Neutrophil (primary cell): Measurements from ENCODE around the gene GRK4.

Experiments used
- H3K27ac ChIP-seq: fragments of 200-600 bp; sonication (generic); 2 replicates; pipeline ENCODE4 v1.5.1; 2016; ENCODE audit warnings: mild to moderate bottlenecking, moderate library complexity
- H3K27me3 ChIP-seq: fragments of 200-600 bp; sonication (generic); 2 replicates; pipeline ENCODE4 v1.6.0; 2016; ENCODE audit warnings: mild to moderate bottlenecking
- H3K36me3 ChIP-seq: fragments of 200-600 bp; sonication (generic); 2 replicates; pipeline ENCODE4 v1.5.1; 2017
- H3K4me1 ChIP-seq, 2 experiments: fragments of 200-600 bp in 1 of 2; sonication (generic) in 1 of 2; 1 replicate in 1 of 2; 2 replicates in 1 of 2; pipeline versions ENCODE4 v1.5.1 to v1.6.1; 2013 to 2016; ENCODE audit warnings: low read depth in 1 of 2, low read length in 1 of 2, mild to moderate bottlenecking in 1 of 2, moderate library complexity in 1 of 2; ENCODE audit not compliant: control insufficient read depth in 1 of 2, insufficient read depth in 1 of 2
- H3K4me3 ChIP-seq, 2 experiments: fragments of 200-600 bp in 1 of 2; sonication (generic) in 1 of 2; 1 replicate in 1 of 2; 2 replicates in 1 of 2; pipeline ENCODE4 v1.5.1; 2013 to 2016; ENCODE audit warnings: low read depth in 1 of 2, low read length in 1 of 2, mild to moderate bottlenecking in 1 of 2, moderate library complexity in 1 of 2
- H3K9me3 ChIP-seq: fragments of 200-600 bp; sonication (generic); 2 replicates; pipeline ENCODE4 v1.5.1; 2016
- TF ChIP-seq, protein P1 (sequence below): fragments of 200-600 bp; sonication (generic); IDR thresholded peaks from 2 replicates; pipeline ENCODE4 v1.5.1; 2016; ENCODE audit warnings: antibody characterized with exemption

GRK4 gene

DNA sequence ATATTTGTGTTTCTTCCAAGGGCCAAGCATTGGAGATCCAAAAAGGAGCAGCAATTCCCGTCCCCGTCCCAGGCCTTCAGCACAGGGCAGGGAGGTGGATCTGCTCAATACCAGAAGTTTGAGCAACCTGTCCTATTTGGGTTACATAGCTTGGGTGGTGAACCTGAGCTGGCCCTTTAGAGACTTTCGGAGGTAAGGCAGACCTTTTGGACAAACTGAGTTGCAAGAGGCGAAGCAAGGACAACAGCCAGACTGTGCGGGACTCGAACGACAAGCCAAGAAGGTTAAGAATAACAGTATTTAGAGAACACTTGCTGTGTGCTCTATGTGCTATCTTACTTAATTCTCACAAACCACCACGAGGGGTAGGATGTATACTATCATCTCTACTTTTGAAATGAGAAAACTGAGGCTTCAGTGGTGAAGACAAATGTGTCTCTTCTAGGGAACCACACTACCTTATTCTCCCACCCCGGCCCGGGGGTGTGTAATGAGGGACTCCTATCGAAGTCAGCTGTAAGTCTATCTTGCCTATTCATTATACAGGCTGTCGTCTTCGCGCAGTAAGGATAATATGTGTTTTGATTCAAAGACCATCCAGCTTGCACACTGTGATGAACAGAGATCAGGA, 1.4 kb upstream of the GRK4 start:
- peak overlapping the region; percentile 8 for H3K27ac ChIP-seq
- no peaks in the 10 kb centered on the region for H3K36me3 ChIP-seq
- H3K4me3 ChIP-seq, result peak overlapping the region; percentile 91 to 95
- no peaks in the 10 kb centered on the region for H3K9me3 ChIP-seq
- H3K27me3 ChIP-seq, result peaks cover 14% of the 10 kb centered on the region
- peaks cover 24 to 27% of the 10 kb centered on the region in 2 experiments for H3K4me1 ChIP-seq
- TF ChIP-seq, protein P1, sequence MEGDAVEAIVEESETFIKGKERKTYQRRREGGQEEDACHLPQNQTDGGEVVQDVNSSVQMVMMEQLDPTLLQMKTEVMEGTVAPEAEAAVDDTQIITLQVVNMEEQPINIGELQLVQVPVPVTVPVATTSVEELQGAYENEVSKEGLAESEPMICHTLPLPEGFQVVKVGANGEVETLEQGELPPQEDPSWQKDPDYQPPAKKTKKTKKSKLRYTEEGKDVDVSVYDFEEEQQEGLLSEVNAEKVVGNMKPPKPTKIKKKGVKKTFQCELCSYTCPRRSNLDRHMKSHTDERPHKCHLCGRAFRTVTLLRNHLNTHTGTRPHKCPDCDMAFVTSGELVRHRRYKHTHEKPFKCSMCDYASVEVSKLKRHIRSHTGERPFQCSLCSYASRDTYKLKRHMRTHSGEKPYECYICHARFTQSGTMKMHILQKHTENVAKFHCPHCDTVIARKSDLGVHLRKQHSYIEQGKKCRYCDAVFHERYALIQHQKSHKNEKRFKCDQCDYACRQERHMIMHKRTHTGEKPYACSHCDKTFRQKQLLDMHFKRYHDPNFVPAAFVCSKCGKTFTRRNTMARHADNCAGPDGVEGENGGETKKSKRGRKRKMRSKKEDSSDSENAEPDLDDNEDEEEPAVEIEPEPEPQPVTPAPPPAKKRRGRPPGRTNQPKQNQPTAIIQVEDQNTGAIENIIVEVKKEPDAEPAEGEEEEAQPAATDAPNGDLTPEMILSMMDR, result no peak

GRCh38 chr4:2962614-2963174, 677 bp upstream of the GRK4 start:
- TF ChIP-seq, protein P1, result no peak
- Histone ChIP-seq H3K9me3 (no peaks in the 10 kb centered on the region), H3K27me3 (peaks cover 14% of the 10 kb centered on the region), H3K4me3 (peak overlapping the region; percentile 91 to 95), H3K36me3 (no peaks in the 10 kb centered on the region), H3K27ac (peak overlapping the region; percentile 68), H3K4me1 (peaks cover 24 to 27% of the 10 kb centered on the region in 2 experiments)

- Histone ChIP-seq H3K9me3 (no peaks in the 10 kb centered on the region), H3K27me3 (peaks cover 14% of the 10 kb centered on the region), H3K4me3 (peak overlapping the region; percentile 91 to 95), H3K27ac (peak overlapping the region; percentile 68), H3K4me1 (peaks cover 24 to 27% of the 10 kb centered on the region in 2 experiments), H3K36me3 (no peaks in the 10 kb centered on the region)
- TF ChIP-seq, protein P1, result no peak
Measured at GRCh38 chr4:2963966-2964471, 648 bp downstream of the GRK4 start.

DNA sequence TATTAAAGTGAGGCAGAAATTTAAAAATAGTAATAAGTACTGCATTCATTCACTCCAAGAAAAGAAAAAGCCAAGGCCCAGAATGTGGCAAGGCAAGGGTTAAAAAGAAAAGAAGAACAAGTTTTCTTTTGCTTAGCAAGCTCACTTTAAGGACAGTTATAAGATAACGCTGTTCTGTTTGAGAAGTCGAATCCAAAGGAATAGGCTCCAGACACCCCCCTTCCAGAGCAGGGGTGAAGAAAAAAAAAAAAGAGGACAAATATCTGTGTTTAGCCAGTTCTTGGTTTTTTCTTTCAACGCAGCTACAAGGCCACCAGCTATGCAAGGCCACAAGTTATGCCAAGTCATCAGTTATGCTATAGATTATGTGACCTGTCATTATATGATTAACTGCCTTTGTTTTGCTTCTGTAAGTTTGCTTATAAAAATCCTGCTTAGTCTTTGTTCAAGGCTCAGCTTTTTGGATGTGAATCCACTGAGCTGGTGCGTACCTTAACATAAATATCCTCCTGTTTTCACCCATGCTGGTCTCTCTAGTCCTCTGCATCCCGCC, 1.4 kb downstream of the GRK4 start:
- Histone ChIP-seq H3K27me3 (peaks cover 14% of the 10 kb centered on the region), H3K4me3 (no peak overlapping the region), H3K9me3 (no peaks in the 10 kb centered on the region), H3K36me3 (no peaks in the 10 kb centered on the region), H3K27ac (no peak overlapping the region), H3K4me1 (peaks cover 24 to 27% of the 10 kb centered on the region in 2 experiments)
- TF ChIP-seq, protein P1, result no peak

DNA sequence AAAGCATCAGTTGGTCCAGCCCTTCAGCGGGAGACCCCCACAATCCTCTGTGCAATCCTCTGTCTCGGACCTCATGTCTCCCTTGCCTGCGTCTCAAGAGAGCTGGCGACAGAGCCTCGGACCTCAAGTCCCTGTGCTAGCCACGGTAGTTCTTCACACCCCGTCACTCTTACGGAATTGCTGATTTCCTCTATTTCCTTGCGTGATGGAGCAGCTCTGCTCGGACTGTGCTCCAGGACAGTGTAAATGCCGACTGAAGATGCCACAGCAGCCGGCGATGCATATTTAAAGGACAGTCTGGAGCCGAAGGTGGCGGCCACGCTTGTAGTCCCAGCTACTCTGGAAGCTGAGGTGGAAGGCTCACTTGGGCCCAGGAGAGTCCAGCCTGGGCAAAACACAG, 1.9 kb downstream of the GRK4 start:
- peaks cover 14% of the 10 kb centered on the region for H3K27me3 ChIP-seq
- no peaks in the 10 kb centered on the region for H3K36me3 ChIP-seq
- TF ChIP-seq, protein P1, result no peak
- no peak overlapping the region for H3K4me3 ChIP-seq
- H3K27ac ChIP-seq, result no peak overlapping the region
- H3K9me3 ChIP-seq, result no peaks in the 10 kb centered on the region
- peaks cover 24 to 27% of the 10 kb centered on the region in 2 experiments for H3K4me1 ChIP-seq
